GM12878 (cell line): ENCODE measurements around the gene MOCS1. TPM values are rescaled to one million over a fixed set of nuclear protein-coding genes. Genes with fewer than 3 reads are reported as not detected.

Source experiments
- ATAC-seq: fragments of 200-7000 bp; cut with Tn5 transposase; 3 replicates; pipeline ENCODE4 v1.9.1; 2020; ENCODE audit warnings: mild to moderate bottlenecking, moderate library complexity
- BruUV-seq: library from RNA; stranded (reverse); fragments of 400-500 nt; replicated peaks from 2 replicates; lab custom pipeline; 2021; lab: Mats Ljungman, UMichigan
- CTCF ChIA-PET: fragments of 300-600 bp; sonication (Branson Sonifier 250); formaldehyde crosslinking; extraction: SDS; loops from one replicate; lab custom pipeline; 2021; ENCODE audit warnings: inconsistent platforms; lab: Yijun Ruan, JAX
- POLR2A ChIA-PET: fragments of 350-600 bp; formaldehyde crosslinking; extraction: SDS; loops from one replicate; lab custom pipeline; 2021; ENCODE audit warnings: inconsistent platforms; lab: Charles Lee
- RAD21 ChIA-PET: fragments of 300-600 bp; sonication (Branson Sonifier 250); formaldehyde crosslinking; loops from one replicate; lab custom pipeline; 2023; ENCODE audit warnings: antibody characterized with exemption; ENCODE audit not compliant: unreplicated experiment; lab: Charles Lee
- SMC1A ChIA-PET: fragments of 300-600 bp; sonication (Branson Sonifier 250); formaldehyde crosslinking; loops from one replicate; lab custom pipeline; 2023; ENCODE audit not compliant: unreplicated experiment, uncharacterized antibody; lab: Charles Lee
- DNase-seq: peaks from one replicate; pipeline ENCODE4 v3.0.0-alpha.2; 2011; ENCODE audit warnings: low read depth, low spot score
- FAIRE-seq: peaks from 3 replicates; lab custom pipeline; 2011; peaks lifted over from hg19 to GRCh38; lab: Jason Lieb, UNC
- H2AFZ ChIP-seq: 2 replicates; pipeline ENCODE4 v1.6.0; 2011; ENCODE audit warnings: low read depth, low read length, control low read depth; ENCODE audit not compliant: control insufficient read depth
- H3K27ac ChIP-seq: 2 replicates; pipeline ENCODE4 v1.5.1; 2011; ENCODE audit warnings: control low read depth; ENCODE audit not compliant: control insufficient read depth, insufficient read depth
- H3K27me3 ChIP-seq, 2 experiments: replicated peaks in 1 of 2; 2 replicates each; pipeline versions ENCODE4 v1.6.0 to v1.6.1; 2011; ENCODE audit warnings: low read length in 1 of 2; ENCODE audit not compliant: control insufficient read depth in 2 of 2, insufficient read depth in 2 of 2
- H3K36me3 ChIP-seq, 2 experiments: 2 replicates each; pipeline ENCODE4 v1.5.1; 2011; ENCODE audit warnings: low read length in 1 of 2; ENCODE audit not compliant: control insufficient read depth in 2 of 2, insufficient read depth in 2 of 2
- H3K4me1 ChIP-seq: 2 replicates; pipeline ENCODE4 v1.6.1; 2011; ENCODE audit warnings: mild to moderate bottlenecking, low read length, moderate library complexity, mixed read lengths; ENCODE audit not compliant: control insufficient read depth, insufficient read depth
- H3K4me2 ChIP-seq: 2 replicates; pipeline ENCODE4 v1.6.0; 2011; ENCODE audit warnings: control low read depth; ENCODE audit not compliant: control insufficient read depth, insufficient read depth
- H3K4me3 ChIP-seq: fragments of 200-600 bp; sonication (generic); 2 replicates; pipeline ENCODE4 v1.5.1; 2016
- H3K79me2 ChIP-seq: 2 replicates; pipeline ENCODE4 v1.6.0; 2011; ENCODE audit warnings: low read length; ENCODE audit not compliant: control insufficient read depth, insufficient read depth
- H3K9ac ChIP-seq: 2 replicates; pipeline ENCODE4 v1.8.0; 2011; ENCODE audit warnings: low read length, control low read depth, mixed read lengths; ENCODE audit not compliant: control insufficient read depth, insufficient read depth
- H3K9me3 ChIP-seq: replicated peaks from 3 replicates; pipeline ENCODE4 v1.5.1; 2011; ENCODE audit warnings: mild to moderate bottlenecking, low read length; ENCODE audit not compliant: control insufficient read depth, insufficient read depth
- H4K20me1 ChIP-seq: 2 replicates; pipeline ENCODE4 v1.6.0; 2011; ENCODE audit not compliant: control insufficient read depth, insufficient read depth
- ATF3 ChIP-seq: IDR thresholded peaks from 2 replicates; pipeline ENCODE4 v1.6.1; 2011; ENCODE audit warnings: low read depth, mild to moderate bottlenecking, low read length, moderate library complexity, borderline replicate concordance; ENCODE audit errors: extremely low read depth
- BHLHE40 ChIP-seq, 2 experiments: fragments of 450-650 bp in 1 of 2; IDR thresholded peaks; 2 replicates each; pipeline ENCODE4 v1.6.1; 2011 to 2017; ENCODE audit warnings: low read depth in 2 of 2, borderline replicate concordance in 1 of 2, improper control_type of control experiment in 1 of 2, low read length in 1 of 2, mild to moderate bottlenecking in 1 of 2
- DPF2 ChIP-seq: fragments of 450-650 bp; IDR thresholded peaks from 2 replicates; pipeline ENCODE4 v1.6.1; 2017; ENCODE audit warnings: mild to moderate bottlenecking
- EGR1 ChIP-seq, 2 experiments: IDR thresholded peaks; 1 replicate in 1 of 2; 2 replicates in 1 of 2; pipeline ENCODE4 v1.6.1; 2011 to 2012; ENCODE audit warnings: low read depth in 2 of 2, low read length in 2 of 2, borderline replicate concordance in 1 of 2, mild to moderate bottlenecking in 1 of 2, moderate library complexity in 1 of 2
- ESRRA ChIP-seq: IDR thresholded peaks from 2 replicates; pipeline ENCODE4 v1.6.1; 2012; ENCODE audit warnings: mild to moderate bottlenecking, low read length, improper control_type of control experiment
- FOS ChIP-seq: IDR thresholded peaks from 3 replicates; pipeline ENCODE4 v1.6.1; 2011; ENCODE audit warnings: borderline replicate concordance; ENCODE audit not compliant: insufficient read length; ENCODE audit errors: extremely low read depth
- HSF1 ChIP-seq: fragments of 150-350 bp; IDR thresholded peaks from 2 replicates; pipeline ENCODE4 v1.6.1; 2014; ENCODE audit warnings: mild to moderate bottlenecking, low read depth, low read length
- KDM1A ChIP-seq: fragments of 200-600 bp; sonication (generic); IDR thresholded peaks from 2 replicates; pipeline ENCODE4 v1.6.1; 2016; ENCODE audit warnings: borderline replicate concordance
- MXI1 ChIP-seq: fragments of 150-350 bp; IDR thresholded peaks from 2 replicates; pipeline ENCODE4 v1.6.1; 2011; ENCODE audit warnings: low read depth, mild to moderate bottlenecking, inconsistent platforms, low read length, improper control_type of control experiment
- NR2C1 ChIP-seq: fragments of 450-650 bp; IDR thresholded peaks from 2 replicates; pipeline ENCODE4 v1.6.1; 2017; ENCODE audit warnings: antibody characterized with exemption, mild to moderate bottlenecking, moderate library complexity
- RAD21 ChIP-seq: IDR thresholded peaks from 2 replicates; pipeline ENCODE4 v1.6.1; 2011; ENCODE audit warnings: mild to moderate bottlenecking, low read depth, low read length, moderate library complexity; ENCODE audit not compliant: insufficient read depth
- SIX5 ChIP-seq: IDR thresholded peaks from 2 replicates; pipeline ENCODE4 v1.6.1; 2011; ENCODE audit warnings: mild to moderate bottlenecking, low read depth, low read length, moderate library complexity; ENCODE audit not compliant: severe bottlenecking
- YY1 ChIP-seq: IDR thresholded peaks from 2 replicates; pipeline ENCODE4 v1.6.1; 2011; ENCODE audit warnings: low read depth, mild to moderate bottlenecking, low read length
- ZNF207 ChIP-seq: fragments of 450-650 bp; IDR thresholded peaks from 2 replicates; pipeline ENCODE4 v1.6.1; 2014; ENCODE audit warnings: antibody characterized with exemption, mild to moderate bottlenecking, borderline replicate concordance
- ZNF217 ChIP-seq: fragments of 450-650 bp; IDR thresholded peaks from 2 replicates; pipeline ENCODE4 v1.6.1; 2017; ENCODE audit warnings: antibody characterized with exemption, mild to moderate bottlenecking
- ZNF24 ChIP-seq: fragments of 450-650 bp; IDR thresholded peaks from 2 replicates; pipeline ENCODE4 v1.6.1; 2017; ENCODE audit warnings: antibody characterized with exemption, mild to moderate bottlenecking
- ZZZ3 ChIP-seq: IDR thresholded peaks from 2 replicates; pipeline ENCODE4 v1.6.1; 2011; ENCODE audit warnings: low read depth; ENCODE audit not compliant: control insufficient read depth, insufficient read length
- WGBS: methylation state at CpG from one replicate; pipeline ENCODE4 v1.1.6; 2016; ENCODE audit warnings: low lambda C conversion rate; ENCODE audit not compliant: insufficient replicate concordance, insufficient coverage; ENCODE audit errors: missing lambda C conversion rate; 5-methylcytosine and 5-hydroxymethylcytosine counted together
- in situ Hi-C: fragments of 300-500 bp; cut with MboI; formaldehyde crosslinking; loops from 9 replicates; pipeline ENCODE4 v1.14.3; 2018; ENCODE audit warnings: mixed read lengths
- intact Hi-C: fragments of 100-400 bp; cut with micrococcal nuclease; formaldehyde crosslinking; loops from one replicate; pipeline ENCODE4 v1.14.2; 2022; ENCODE audit not compliant: unreplicated experiment
- polyA plus RNA-seq, 11 experiments: library from polyadenylated mRNA; depleted of rRNA in 4 of 11; unstranded in 6 of 11; stranded (reverse) in 5 of 11; fragments of >200 nt; fragmentation: Nextera tagmentation in 4 of 11; fragmentation: Illumina TruSeq in 1 of 11; extraction: Ambion mirVana in 4 of 11; extraction: Trizol in 1 of 11; gene quantifications; 1 replicate in 1 of 11; 2 replicates in 10 of 11; pipeline versions ENCODE4 v1.2.1 to v1.2.3, GENCODE V29; 2011 to 2016; ENCODE audit warnings: inconsistent platforms in 2 of 11, missing spikeins in 2 of 11, low read depth in 1 of 11
- total RNA-seq, 4 experiments: library from RNA; depleted of rRNA in 3 of 4; stranded (reverse); fragments of >200 nt in 3 of 4; fragmentation: Illumina TruSeq in 1 of 4; extraction: Trizol in 1 of 4; gene quantifications; 2 replicates each; pipeline versions ENCODE4 v1.2.1 to v1.2.3, GENCODE V29; 2013 to 2021
- TF ChIP-seq, protein P1 (sequence below), 3 experiments: IDR thresholded peaks in 2 of 3; conservative IDR thresholded peaks in 1 of 3; 2 replicates each; pipeline ENCODE4 v1.5.1; 2011; ENCODE audit warnings: low read depth in 3 of 3, low read length in 3 of 3, mild to moderate bottlenecking in 3 of 3, control low read depth in 2 of 3, moderate library complexity in 2 of 3, inconsistent platforms in 1 of 3, mixed read lengths in 1 of 3; ENCODE audit not compliant: control insufficient read depth in 2 of 3, insufficient read depth in 1 of 3; ENCODE audit errors: extremely low read depth in 1 of 3

The MOCS1 gene
- total and polyA plus RNA-seq, 10 of the 15 experiments (the other 5 are each of a cell fraction or from before 2014, with no cell fraction given) = 0.02 to 5.4 (median 0.16) TPM; not detected in 2

DNA sequence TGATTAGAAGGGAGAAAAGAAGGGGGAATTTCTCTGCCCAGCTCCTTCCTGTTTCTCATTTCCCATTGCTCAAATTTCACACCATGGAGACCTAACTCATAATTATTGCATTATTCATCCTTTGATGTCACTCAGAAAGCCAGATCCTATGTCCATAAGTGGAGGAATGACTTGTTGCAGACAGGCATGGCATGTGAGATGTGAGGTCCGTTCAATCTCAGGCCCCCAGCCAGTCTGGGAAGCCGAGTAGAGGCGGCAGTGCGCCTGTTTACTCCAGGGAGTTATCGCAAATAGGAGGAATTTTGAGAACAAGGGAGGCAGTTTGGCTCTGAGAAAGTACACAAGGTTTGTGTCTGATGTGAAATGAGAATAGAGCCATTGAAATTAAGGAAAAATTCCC, 26.9 kb upstream of the MOCS1 start (continued):
- TF ChIP-seq, protein P1, sequence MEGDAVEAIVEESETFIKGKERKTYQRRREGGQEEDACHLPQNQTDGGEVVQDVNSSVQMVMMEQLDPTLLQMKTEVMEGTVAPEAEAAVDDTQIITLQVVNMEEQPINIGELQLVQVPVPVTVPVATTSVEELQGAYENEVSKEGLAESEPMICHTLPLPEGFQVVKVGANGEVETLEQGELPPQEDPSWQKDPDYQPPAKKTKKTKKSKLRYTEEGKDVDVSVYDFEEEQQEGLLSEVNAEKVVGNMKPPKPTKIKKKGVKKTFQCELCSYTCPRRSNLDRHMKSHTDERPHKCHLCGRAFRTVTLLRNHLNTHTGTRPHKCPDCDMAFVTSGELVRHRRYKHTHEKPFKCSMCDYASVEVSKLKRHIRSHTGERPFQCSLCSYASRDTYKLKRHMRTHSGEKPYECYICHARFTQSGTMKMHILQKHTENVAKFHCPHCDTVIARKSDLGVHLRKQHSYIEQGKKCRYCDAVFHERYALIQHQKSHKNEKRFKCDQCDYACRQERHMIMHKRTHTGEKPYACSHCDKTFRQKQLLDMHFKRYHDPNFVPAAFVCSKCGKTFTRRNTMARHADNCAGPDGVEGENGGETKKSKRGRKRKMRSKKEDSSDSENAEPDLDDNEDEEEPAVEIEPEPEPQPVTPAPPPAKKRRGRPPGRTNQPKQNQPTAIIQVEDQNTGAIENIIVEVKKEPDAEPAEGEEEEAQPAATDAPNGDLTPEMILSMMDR (IDR thresholded peaks at IDR 0.05 in 2 of 3, conservative IDR thresholded peaks at IDR 0.05 in 1 of 3; ENCODE audit: control insufficient read depth in 2 of 3, extremely low read depth in 1 of 3, insufficient read depth in 1 of 3, low read depth in 3 of 3, low read length in 3 of 3) = no peak
- TF ChIP-seq MXI1 (no peak), EGR1 (IDR thresholded peaks at IDR 0.05; ENCODE audit: borderline replicate concordance in 1 of 2, low read depth in 2 of 2, low read length in 2 of 2) (no peak)

- ATAC-seq (no peak), DNase-seq (no peak)
- ChIA-PET POLR2A (no interaction called here), RAD21 (no interaction called here), SMC1A (no interaction called here), CTCF (no interaction called here)
- intact Hi-C loops = no loop called here
- in situ Hi-C loops = no loop called here
- no peaks in the 10 kb centered on the region for H3K9me3 ChIP-seq
- H3K79me2 ChIP-seq = no peaks in the 10 kb centered on the region
- BruUV-seq = no TSS peak
- no peaks in the 10 kb centered on the region for H4K20me1 ChIP-seq
- H3K9ac ChIP-seq = no peak overlapping the region
- no peak overlapping the region for H3K27ac ChIP-seq
- no peaks in the 10 kb centered on the region for H3K4me1 ChIP-seq
- H3K36me3 ChIP-seq = no peaks in the 10 kb centered on the region
- H3K4me2 ChIP-seq = no peak overlapping the region
- 2% methylated on average over 2 of the region's 2 CpGs for WGBS
- no peak overlapping the region for H3K4me3 ChIP-seq
- H3K27me3 ChIP-seq = no peaks in the 10 kb centered on the region
- H2AFZ ChIP-seq = no peak overlapping the region
- no peak for TF ChIP-seq ZNF207
- no peak for TF ChIP-seq DPF2
- TF ChIP-seq MXI1 = no peak
- no peak for TF ChIP-seq ZZZ3
- no peak for TF ChIP-seq ZNF217
- no peak for TF ChIP-seq FOS
- no peak for TF ChIP-seq ZNF24
- TF ChIP-seq KDM1A = no peak
- no peak for TF ChIP-seq ESRRA
- no peak for TF ChIP-seq ATF3
- TF ChIP-seq SIX5 = no peak
- TF ChIP-seq RAD21 = no peak
- TF ChIP-seq NR2C1 = no peak
- no peak for TF ChIP-seq BHLHE40 (IDR thresholded peaks at IDR 0.05; ENCODE audit: borderline replicate concordance in 1 of 2, low read depth in 2 of 2, low read length in 1 of 2)
- TF ChIP-seq YY1 = no peak
- TF ChIP-seq HSF1 = no peak
- TF ChIP-seq, all 136 proteins: peak for 0
- FAIRE-seq = no peak
Measured at GRCh38 chr6:39958947-39959346, 24.7 kb upstream of the MOCS1 start.
